HepG2 (cell line): ENCODE results near the gene EPHA3. TPM values are rescaled to one million over a fixed set of nuclear protein-coding genes. Genes with fewer than 3 reads are reported as not detected.

Experiments
- CBFB ChIP-seq: sonication (generic); formaldehyde crosslinking; IDR thresholded peaks from 2 replicates; pipeline ENCODE4 v1.4.0; 2020; ENCODE audit warnings: missing genetic modification reagents
- GLI4 ChIP-seq: sonication (generic); formaldehyde crosslinking; IDR thresholded peaks from 2 replicates; pipeline ENCODE4 v1.5.1; 2020; ENCODE audit warnings: missing genetic modification reagents, mild to moderate bottlenecking, moderate library complexity, borderline replicate concordance
- HDAC1 ChIP-seq: sonication (generic); formaldehyde crosslinking; IDR thresholded peaks from 2 replicates; pipeline ENCODE4 v1.5.1; 2020; ENCODE audit warnings: mild to moderate bottlenecking, missing genetic modification reagents
- MXD4 ChIP-seq: IDR thresholded peaks from 2 replicates; pipeline ENCODE4 v1.6.1; 2016; ENCODE audit warnings: mild to moderate bottlenecking, missing biosample characterization, missing genetic modification reagents
- ZNF143 ChIP-seq: sonication (generic); formaldehyde crosslinking; IDR thresholded peaks from 2 replicates; pipeline ENCODE4 v1.4.0; 2020; ENCODE audit warnings: missing genetic modification reagents
- ZNF746 ChIP-seq: sonication (generic); formaldehyde crosslinking; IDR thresholded peaks from 2 replicates; pipeline ENCODE4 v1.8.0; 2022; ENCODE audit warnings: mild to moderate bottlenecking, missing genetic modification reagents
- polyA plus RNA-seq, 8 experiments: library from polyadenylated mRNA; depleted of rRNA in 3 of 8; stranded (reverse) in 7 of 8; unstranded in 1 of 8; fragments of >200 nt; fragmentation: Illumina TruSeq in 4 of 8; extraction: Trizol in 4 of 8; gene quantifications; 2 replicates each; pipeline versions ENCODE4 v1.2.1 to v1.2.3, GENCODE V29; 2011 to 2016; ENCODE audit warnings: low read depth in 4 of 8, missing spikeins in 1 of 8, mixed read lengths in 1 of 8; ENCODE audit not compliant: insufficient read depth in 1 of 8
- total RNA-seq, 5 experiments: library from RNA; depleted of rRNA; stranded (reverse); fragments of >200 nt; fragmentation: Illumina TruSeq; extraction: Trizol; gene quantifications; 2 replicates each; pipeline ENCODE4 v1.2.3, GENCODE V29; 2016; ENCODE audit warnings: low read depth in 1 of 5
- TF ChIP-seq, protein P1 (sequence below): sonication (generic); formaldehyde crosslinking; IDR thresholded peaks from 2 replicates; pipeline ENCODE4 v1.5.1; 2020; ENCODE audit warnings: missing genetic modification reagents, mild to moderate bottlenecking, borderline replicate concordance
- TF ChIP-seq, protein P2 (sequence below): sonication (generic); formaldehyde crosslinking; IDR thresholded peaks from 2 replicates; pipeline ENCODE4 v1.4.0; 2020; ENCODE audit warnings: missing genetic modification reagents, borderline replicate concordance

The EPHA3 gene
- total and polyA plus RNA-seq, 2 of the 13 experiments (the other 11 are each of a cell fraction or from before 2014, with no cell fraction given), result 0.01 TPM; not detected in 1

DNA sequence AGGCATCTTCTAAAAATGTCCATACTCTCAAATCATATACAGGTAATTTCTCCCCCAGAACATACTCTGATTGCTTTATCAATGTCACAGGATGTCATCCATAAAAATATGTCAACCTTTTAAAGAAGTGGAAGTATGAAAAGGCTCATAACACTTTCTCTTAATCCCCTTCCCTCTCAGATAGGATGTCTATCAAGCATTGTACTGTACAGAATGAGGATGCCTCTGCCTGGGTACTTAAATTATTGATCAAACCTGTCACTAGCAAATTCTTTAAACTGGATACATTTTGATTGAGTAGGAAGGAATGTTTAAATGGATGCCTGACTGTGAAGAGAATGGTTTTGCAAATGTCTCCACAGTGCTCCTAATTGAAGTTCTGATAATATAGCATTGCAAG is 168.7 kb downstream of the EPHA3 start (continued):
- TF ChIP-seq, protein P1, sequence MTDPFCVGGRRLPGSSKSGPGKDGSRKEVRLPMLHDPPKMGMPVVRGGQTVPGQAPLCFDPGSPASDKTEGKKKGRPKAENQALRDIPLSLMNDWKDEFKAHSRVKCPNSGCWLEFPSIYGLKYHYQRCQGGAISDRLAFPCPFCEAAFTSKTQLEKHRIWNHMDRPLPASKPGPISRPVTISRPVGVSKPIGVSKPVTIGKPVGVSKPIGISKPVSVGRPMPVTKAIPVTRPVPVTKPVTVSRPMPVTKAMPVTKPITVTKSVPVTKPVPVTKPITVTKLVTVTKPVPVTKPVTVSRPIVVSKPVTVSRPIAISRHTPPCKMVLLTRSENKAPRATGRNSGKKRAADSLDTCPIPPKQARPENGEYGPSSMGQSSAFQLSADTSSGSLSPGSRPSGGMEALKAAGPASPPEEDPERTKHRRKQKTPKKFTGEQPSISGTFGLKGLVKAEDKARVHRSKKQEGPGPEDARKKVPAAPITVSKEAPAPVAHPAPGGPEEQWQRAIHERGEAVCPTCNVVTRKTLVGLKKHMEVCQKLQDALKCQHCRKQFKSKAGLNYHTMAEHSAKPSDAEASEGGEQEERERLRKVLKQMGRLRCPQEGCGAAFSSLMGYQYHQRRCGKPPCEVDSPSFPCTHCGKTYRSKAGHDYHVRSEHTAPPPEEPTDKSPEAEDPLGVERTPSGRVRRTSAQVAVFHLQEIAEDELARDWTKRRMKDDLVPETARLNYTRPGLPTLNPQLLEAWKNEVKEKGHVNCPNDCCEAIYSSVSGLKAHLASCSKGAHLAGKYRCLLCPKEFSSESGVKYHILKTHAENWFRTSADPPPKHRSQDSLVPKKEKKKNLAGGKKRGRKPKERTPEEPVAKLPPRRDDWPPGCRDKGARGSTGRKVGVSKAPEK (CRISPR knock-in tag), result no peak
- TF ChIP-seq HDAC1 (CRISPR knock-in tag) (no peak), GLI4 (CRISPR knock-in tag) (no peak), CBFB (CRISPR knock-in tag) (no peak), ZNF143 (CRISPR knock-in tag) (no peak), ZNF746 (CRISPR knock-in tag) (no peak), MXD4 (CRISPR knock-in tag) (no peak)
- TF ChIP-seq, protein P2, sequence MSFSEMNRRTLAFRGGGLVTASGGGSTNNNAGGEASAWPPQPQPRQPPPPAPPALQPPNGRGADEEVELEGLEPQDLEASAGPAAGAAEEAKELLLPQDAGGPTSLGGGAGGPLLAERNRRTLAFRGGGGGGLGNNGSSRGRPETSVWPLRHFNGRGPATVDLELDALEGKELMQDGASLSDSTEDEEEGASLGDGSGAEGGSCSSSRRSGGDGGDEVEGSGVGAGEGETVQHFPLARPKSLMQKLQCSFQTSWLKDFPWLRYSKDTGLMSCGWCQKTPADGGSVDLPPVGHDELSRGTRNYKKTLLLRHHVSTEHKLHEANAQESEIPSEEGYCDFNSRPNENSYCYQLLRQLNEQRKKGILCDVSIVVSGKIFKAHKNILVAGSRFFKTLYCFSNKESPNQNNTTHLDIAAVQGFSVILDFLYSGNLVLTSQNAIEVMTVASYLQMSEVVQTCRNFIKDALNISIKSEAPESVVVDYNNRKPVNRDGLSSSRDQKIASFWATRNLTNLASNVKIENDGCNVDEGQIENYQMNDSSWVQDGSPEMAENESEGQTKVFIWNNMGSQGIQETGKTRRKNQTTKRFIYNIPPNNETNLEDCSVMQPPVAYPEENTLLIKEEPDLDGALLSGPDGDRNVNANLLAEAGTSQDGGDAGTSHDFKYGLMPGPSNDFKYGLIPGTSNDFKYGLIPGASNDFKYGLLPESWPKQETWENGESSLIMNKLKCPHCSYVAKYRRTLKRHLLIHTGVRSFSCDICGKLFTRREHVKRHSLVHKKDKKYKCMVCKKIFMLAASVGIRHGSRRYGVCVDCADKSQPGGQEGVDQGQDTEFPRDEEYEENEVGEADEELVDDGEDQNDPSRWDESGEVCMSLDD (CRISPR knock-in tag), result no peak
